T-helper 22 cell (primary cell): Measurements from ENCODE around the gene POLR3A.
"Not testable (repeated sequence)": the region's sequence is repeated elsewhere in the genome, so short reads cannot be mapped to it uniquely, and the experiment has no call there.

ENCODE experiments used
- DNase-seq: peaks from one replicate; pipeline ENCODE4 v3.0.0-alpha.2; 2020; ENCODE audit warnings: low read depth

The POLR3A gene

DNA sequence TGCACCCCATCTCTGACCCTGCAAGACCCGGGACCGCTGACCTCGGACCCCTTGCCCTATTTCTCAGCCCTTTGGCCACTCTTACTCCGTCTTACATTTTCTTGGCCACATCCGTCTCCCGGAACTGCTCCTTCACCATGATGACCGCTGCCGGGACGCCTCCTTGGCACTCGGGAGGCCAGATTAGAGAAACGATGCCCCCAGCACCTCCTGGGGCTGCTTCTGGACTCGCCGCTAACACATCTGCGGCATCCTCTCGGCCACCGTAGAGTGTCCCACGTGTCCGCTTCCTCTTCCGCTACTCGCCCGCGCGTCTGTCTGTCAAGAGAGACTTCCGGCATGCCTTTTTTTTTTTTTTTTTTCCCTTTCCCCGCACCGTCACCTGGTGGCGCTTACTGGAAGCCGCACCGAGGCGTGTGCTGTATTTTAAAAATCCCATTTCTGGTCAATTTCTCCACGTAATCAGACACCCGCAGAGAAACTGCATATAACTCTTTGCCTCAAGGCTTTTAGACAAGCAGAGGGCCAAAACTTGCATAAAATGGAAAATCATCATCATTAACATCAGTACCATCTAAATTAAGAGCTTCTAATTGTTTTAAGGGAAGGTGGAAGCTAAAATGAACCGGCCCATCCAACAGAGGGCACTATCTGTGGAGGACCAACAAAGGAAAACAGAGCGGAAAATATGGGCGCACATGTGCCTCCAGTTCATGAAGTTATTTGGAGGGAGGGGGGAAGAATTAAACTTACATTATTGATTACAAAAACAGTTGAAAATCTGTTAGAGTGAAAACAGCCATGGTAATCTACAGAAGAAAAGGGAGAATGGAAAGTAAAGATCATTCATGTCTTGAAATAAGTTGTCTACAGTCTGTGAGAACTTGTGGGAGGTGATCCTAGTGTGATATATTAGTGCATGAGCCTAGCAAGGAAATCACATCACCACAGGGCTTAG, at the start of gene POLR3A:
Gene POLR3A (minus strand): TSS at position 247 of the 958 bp plus-strand sequence. CDS start 108 bp downstream, at position 139.
- DNase-seq, result peak; percentile 87

- DNase-seq, result no peak
Observed at GRCh38 chr10:78078539-78079330, 49.4 kb upstream of the POLR3A start.

DNA sequence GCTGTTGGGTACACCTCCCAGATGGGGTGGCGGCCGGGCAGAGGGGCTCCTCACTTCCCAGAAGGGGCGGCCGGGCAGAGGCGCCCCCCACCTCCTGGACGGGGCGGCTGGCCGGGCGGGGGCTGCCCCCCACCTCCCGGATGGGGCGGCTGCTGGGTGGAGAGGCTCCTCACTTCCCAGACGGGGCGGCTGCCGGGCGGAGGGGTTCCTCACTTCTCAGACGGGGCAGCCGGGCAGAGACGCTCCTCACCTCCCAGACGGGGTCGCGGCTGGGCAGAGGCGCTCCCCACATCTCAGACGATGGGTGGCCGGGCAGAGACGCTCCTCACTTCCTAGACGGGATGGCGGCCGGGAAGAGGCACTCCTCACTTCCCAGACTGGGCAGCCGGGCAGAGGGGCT, 46.5 kb upstream of the POLR3A start:
- not testable (repeated sequence) for DNase-seq

DNA sequence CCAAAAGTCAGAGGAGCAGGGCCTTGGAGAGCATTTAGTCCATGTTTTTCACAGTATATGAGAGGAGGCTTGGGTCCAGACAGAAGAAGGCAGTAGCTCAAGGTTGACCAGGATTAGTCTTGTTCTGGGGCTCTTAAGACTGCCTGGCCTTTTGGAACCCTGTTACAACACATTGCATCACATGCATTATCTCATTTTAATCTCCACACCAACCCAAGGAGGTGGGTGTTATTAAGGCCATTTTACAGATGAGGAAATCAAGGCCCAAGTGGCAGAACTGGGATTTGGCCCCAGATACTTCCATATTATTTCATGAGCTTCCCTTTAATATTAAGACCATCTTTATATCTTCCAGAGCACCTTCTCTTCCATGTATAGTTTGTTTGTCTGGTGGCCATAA, 43.2 kb upstream of the POLR3A start:
- DNase-seq, result no peak

GRCh38 chr10:78071857-78072179, 42.5 kb upstream of the POLR3A start:
- DNase-seq, result no peak

DNA sequence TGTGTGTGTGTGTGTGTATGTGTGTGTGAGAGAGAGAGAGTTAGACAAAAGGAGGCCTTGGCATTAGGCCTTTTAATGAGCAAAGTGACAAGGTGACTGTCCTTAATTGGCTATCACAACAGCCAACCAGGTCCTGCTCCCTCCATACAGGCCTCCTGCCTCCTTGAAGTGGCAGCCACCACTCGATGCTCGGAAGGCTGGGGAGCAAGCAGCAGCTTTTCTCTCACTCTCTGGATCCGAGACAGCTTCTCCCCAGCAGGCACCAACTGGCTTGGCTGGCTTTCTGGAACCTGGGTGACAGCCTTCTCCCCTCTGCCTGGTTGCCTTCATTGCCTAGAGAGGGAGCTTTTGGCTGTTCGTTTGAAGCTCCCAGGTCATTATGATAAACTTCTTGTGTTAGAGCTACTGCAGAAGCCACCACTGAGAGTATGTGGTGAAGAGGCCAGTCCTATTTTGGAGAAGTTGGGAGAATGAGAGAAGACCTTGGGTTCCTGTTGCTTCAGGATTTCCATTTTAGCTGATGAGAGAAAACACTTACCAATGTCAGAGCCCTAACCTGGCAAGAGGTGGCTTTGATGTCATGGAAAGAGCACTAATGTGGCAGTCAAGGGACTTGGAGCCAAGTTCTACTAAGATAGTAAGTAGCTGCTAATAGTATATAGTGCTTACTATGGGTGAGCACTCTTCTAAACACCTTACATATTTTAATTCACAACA, 42.0 kb upstream of the POLR3A start:
- no peak for DNase-seq

DNA sequence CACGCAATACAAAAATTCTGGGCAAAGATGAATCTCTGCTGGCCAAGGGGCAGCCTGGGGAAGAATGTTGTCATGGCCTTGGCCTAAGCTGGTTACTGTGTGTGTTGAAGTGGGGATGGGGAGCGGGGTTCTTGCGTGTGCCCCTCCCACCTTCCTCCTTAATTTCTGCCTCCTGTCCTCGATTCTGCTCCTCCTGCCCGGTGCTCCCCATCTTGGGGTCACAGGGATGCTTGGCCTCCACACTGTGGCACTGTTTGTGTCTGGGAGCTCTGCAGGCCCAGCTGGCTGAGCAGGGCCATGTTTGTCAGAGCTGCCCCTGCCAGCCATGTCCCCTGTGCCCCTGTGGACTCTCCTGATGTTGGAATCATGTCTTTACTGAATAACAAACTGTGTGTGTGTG, 41.4 kb upstream of the POLR3A start:
- no peak for DNase-seq

GRCh38 chr10:78070064-78070463, 40.7 kb upstream of the POLR3A start:
- DNase-seq, result not testable (repeated sequence)

GRCh38 chr10:78069151-78069550, 39.8 kb upstream of the POLR3A start:
- no peak for DNase-seq

DNA sequence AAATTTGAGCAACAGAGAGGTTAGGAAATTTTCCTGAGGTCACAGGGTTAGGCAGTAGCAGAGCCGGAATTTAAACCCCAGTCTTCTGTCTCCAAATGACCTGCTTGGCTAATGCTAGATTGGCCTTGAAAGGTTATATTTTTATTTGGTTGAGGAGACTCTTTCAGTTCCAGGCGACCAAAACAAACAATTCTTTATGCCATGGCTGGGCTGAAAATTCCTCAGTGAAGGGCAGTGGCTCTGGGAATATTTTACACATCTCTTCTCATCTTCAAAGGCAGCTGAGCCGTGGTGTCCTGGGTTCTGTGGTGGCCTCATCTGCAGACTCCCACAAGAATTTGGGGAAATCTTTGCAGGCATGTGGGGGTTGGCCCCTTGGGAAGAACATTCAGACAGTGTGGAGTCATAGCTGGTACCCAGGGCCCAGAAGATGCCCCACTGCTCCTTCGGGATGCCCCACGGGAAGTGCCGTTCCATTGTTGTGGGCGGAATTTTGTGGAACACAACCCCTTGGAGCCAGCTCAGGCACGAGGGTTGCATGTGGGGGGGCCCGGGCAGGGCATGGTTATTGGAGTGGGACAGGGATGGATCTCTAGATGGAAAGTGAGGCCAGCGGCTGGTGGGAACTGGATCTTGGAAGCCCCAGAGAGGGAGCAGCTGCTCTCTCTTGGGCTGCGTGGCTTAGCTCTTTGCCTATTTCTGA, 37.6 kb upstream of the POLR3A start:
- no peak for DNase-seq

DNA sequence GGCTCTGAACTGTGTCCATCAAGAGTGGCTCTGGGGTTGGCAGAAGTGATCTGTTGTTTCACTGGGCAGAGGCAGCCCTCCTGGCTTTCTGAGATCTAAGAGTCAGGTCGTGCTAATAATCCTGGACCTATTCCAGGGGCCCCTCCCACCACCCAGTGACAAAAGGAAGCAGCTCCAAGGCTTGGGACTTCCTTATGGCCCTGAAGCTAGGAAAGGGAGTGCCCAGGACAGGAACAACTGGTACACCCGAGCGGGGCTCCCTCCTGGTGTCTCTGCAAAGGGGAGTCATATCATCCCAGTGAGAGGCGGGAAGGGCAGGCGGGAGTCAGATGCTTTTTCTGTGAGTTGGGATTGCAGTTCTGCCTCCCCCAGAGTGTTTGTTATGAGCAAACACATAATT, 36.7 kb upstream of the POLR3A start:
- DNase-seq, result no peak

DNA sequence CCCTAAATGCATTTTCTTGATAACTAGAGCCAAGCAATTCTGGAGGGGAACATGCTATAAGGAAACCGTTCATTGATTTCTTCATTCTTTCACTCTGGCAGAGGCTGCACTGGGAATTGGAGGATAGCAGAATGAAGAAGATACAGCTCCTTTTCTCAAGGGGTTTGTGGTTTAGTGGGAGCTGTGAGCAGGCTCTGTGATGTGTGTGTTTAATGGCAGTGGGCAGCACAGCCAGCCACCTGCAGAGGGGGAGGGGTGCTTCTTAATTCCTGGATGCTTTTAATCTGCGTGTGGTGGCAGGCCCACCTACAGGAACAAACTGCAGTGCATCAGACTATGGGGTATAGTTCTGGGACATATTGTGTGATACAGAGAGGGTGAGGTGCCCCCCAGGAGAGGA, 36.3 kb upstream of the POLR3A start:
- DNase-seq, result no peak

DNA sequence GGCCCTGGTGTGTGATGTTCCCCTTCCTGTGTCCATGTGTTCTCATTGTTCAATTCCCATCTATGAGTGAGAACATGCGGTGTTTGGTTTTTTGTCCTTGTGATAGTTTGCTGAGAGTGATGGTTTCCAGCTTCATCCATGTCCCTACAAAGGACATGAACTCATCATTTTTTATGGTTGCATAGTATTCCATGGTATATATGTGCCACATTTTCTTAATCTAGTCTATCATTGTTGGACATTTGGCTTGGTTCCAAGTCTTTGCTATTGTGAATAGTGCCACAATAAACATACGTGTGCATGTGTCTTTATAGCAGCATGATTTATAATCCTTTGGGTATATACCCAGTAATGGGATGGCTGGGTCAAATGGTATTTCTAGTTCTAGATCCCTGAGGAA, 35.6 kb upstream of the POLR3A start:
- DNase-seq, result not testable (repeated sequence)

DNA sequence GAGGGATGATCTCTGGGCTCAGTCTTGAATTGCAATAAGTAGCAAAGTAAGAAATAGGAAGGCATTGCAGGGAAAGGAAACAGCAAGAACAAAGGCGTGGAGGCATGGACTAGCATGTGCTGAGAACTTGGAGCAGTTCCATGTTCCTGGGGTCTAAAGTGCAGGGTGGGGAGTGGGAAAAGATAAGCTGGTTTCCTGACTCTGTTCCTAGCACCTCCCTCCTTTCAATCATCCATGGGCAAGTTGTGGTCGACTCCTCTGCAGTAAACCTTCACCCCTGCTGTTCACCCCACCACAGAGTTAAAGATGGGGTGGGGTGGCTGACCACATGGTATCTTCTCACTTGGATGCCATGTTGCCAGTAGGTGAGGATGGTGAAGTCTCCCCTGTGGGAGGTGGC, 33.9 kb upstream of the POLR3A start:
- no peak for DNase-seq

DNA sequence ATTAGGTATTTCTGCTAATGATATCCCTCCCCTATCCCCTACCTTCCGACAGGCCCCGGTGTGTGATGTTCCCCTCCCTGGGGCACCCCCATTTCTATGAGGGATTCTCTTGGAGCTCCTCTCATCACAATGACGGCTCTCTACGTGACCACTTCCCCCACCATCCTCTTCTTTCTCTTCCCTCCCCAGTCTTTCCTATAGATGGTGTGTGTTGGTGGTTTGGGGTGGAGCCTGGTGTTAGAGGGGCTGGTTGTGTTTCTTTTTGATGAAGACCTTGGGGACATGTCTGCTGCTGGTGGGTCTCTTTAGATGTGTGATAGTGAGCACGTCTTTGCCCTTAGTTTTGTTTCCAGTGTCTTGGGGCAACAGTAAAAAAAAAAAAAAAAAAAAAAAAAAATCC, 33.0 kb upstream of the POLR3A start:
- DNase-seq, result no peak

- DNase-seq, result no peak
Observed at GRCh38 chr10:78059906-78060702, 30.8 kb upstream of the POLR3A start.

DNA sequence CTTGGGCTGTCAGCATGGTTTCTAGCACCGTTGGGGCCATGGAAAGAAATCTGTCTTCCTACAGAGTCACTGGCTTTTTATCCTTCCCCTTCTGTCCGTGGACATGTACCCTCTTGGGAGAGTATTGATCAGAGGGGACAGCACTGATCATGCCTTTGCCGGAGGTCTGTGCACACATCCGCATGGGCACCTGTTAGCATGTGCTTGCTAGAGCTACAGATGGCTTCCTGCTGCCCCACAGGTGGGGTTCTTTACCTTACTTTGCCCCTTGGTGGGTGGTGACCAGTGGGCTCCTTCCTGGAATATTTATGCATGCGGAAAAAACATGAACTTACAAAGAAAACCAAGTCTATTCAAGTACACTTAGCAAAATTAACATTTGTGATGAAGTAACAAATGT, 29.2 kb upstream of the POLR3A start:
- DNase-seq, result no peak

DNA sequence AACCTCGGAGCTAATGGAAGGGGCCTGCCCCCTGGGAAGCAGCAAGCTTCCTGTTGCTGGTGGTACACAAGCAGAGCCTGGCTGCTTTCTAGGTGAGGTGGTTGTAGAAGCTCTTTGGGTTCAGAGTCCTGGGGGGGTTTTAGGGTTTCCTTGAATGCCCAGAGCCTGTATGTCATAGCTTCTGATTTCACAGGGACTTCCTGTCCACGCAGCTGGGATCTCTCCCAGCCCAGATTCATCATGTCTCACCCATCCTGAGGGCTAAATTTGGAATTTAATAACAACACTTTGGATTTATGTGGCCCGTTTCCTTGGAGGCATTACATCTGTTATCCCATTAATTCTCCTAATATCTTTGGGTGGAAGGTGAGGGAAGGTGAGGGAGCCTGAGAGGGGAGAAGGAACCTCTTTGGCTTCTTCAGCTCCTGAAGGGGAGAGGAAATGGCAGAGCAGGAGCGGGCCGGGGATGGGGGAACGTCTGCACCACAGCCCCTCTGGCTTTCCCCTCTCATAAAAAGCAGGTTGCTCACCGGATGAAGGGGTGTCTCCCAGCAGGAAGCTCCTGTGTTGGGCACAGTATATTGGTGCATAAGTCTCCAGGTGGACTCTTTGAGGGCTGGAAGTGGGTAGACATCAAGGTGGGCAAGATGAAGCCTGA, 24.0 kb upstream of the POLR3A start:
- DNase-seq, result no peak

- no peak for DNase-seq
Observed at GRCh38 chr10:78049851-78050250, 20.5 kb upstream of the POLR3A start.

GRCh38 chr10:78047314-78047891, 18.1 kb upstream of the POLR3A start:
- DNase-seq, result peak; percentile 38
